ENCODE data around the gene ARSG.
"Not testable (repeated sequence)": the region's sequence is repeated elsewhere in the genome, so short reads cannot be mapped to it uniquely, and the experiment has no call there.

Gene ARSG

GRCh38 chr17:68394608-68395331 lies 103.5 kb downstream of the ARSG start:
- in situ Hi-C loops (cut with HindIII; ENCODE audit: low pct_unique_long_range_greater_than_20kb, low sequenced_read_pairs): no loop called here
- TF ChIP-seq JUND (IDR thresholded peaks at IDR 0.05; ENCODE audit: low read depth): no peak
- DNase-seq (ENCODE audit: low read depth in 1 of 2, low spot score in 1 of 2): no peak

GRCh38 chr17:68396226-68397107 lies 105.2 kb downstream of the ARSG start:
- DNase-seq (ENCODE audit: low read depth in 1 of 2, low spot score in 1 of 2): no peak
- TF ChIP-seq JUND (IDR thresholded peaks at IDR 0.05; ENCODE audit: low read depth): no peak
- in situ Hi-C loops (cut with HindIII; ENCODE audit: low pct_unique_long_range_greater_than_20kb, low sequenced_read_pairs): no loop called here

GRCh38 chr17:68397108-68397536 lies 105.8 kb downstream of the ARSG start:
- in situ Hi-C loops (cut with HindIII; ENCODE audit: low pct_unique_long_range_greater_than_20kb, low sequenced_read_pairs): no loop called here
- no peak for DNase-seq (ENCODE audit: low read depth in 1 of 2, low spot score in 1 of 2)
- TF ChIP-seq JUND (IDR thresholded peaks at IDR 0.05; ENCODE audit: low read depth): no peak

- no peak for TF ChIP-seq JUND (IDR thresholded peaks at IDR 0.05; ENCODE audit: low read depth)
- in situ Hi-C loops (cut with HindIII; ENCODE audit: low pct_unique_long_range_greater_than_20kb, low sequenced_read_pairs): no loop called here
- peak; percentile 87 to 88 for DNase-seq (ENCODE audit: low read depth in 1 of 2, low spot score in 1 of 2)
Observed at GRCh38 chr17:68398691-68399637, 107.7 kb downstream of the ARSG start.

GRCh38 chr17:68399638-68400403 lies 108.5 kb downstream of the ARSG start:
- TF ChIP-seq JUND (IDR thresholded peaks at IDR 0.05; ENCODE audit: low read depth): no peak
- in situ Hi-C loops (cut with HindIII; ENCODE audit: low pct_unique_long_range_greater_than_20kb, low sequenced_read_pairs): no loop called here
- no peak for DNase-seq (ENCODE audit: low read depth in 1 of 2, low spot score in 1 of 2)

- DNase-seq (ENCODE audit: low read depth in 1 of 2, low spot score in 1 of 2): no peak
- TF ChIP-seq JUND (IDR thresholded peaks at IDR 0.05; ENCODE audit: low read depth): no peak
- in situ Hi-C loops (cut with HindIII; ENCODE audit: low pct_unique_long_range_greater_than_20kb, low sequenced_read_pairs): no loop called here
Observed at GRCh38 chr17:68400404-68400735, 109.1 kb downstream of the ARSG start.

- no peak for TF ChIP-seq JUND (IDR thresholded peaks at IDR 0.05; ENCODE audit: low read depth)
- DNase-seq (ENCODE audit: low read depth in 1 of 2, low spot score in 1 of 2): no peak
- in situ Hi-C loops (cut with HindIII; ENCODE audit: low pct_unique_long_range_greater_than_20kb, low sequenced_read_pairs): no loop called here
Observed at GRCh38 chr17:68401288-68401687, 110.0 kb downstream of the ARSG start.

GRCh38 chr17:68403122-68403521 lies 111.8 kb downstream of the ARSG start:
- no peak for TF ChIP-seq JUND (IDR thresholded peaks at IDR 0.05; ENCODE audit: low read depth)
- DNase-seq (ENCODE audit: low read depth in 1 of 2, low spot score in 1 of 2): no peak
- in situ Hi-C loops (cut with HindIII; ENCODE audit: low pct_unique_long_range_greater_than_20kb, low sequenced_read_pairs): no loop called here

- in situ Hi-C loops (cut with HindIII; ENCODE audit: low pct_unique_long_range_greater_than_20kb, low sequenced_read_pairs); DNase-seq (ENCODE audit: low read depth in 1 of 2, low spot score in 1 of 2): not testable (repeated sequence)
Observed at GRCh38 chr17:68403837-68404236, 112.5 kb downstream of the ARSG start.

GRCh38 chr17:68407656-68408055 lies 116.4 kb downstream of the ARSG start:
- DNase-seq (ENCODE audit: low read depth in 1 of 2, low spot score in 1 of 2); in situ Hi-C loops (cut with HindIII; ENCODE audit: low pct_unique_long_range_greater_than_20kb, low sequenced_read_pairs): not testable (repeated sequence)

GRCh38 chr17:68413597-68414560 lies 122.6 kb downstream of the ARSG start:
- in situ Hi-C loops (cut with HindIII; ENCODE audit: low pct_unique_long_range_greater_than_20kb, low sequenced_read_pairs); DNase-seq (ENCODE audit: low read depth in 1 of 2, low spot score in 1 of 2): not testable (repeated sequence)

- not testable (repeated sequence) for DNase-seq (ENCODE audit: low read depth in 1 of 2, low spot score in 1 of 2)
Observed at GRCh38 chr17:68414901-68415300, 123.6 kb downstream of the ARSG start.

More at GRCh38 chr17:68414901-68415300, 123.6 kb downstream of the ARSG start:
- in situ Hi-C loops (cut with HindIII; ENCODE audit: low pct_unique_long_range_greater_than_20kb, low sequenced_read_pairs): not testable (repeated sequence)
